ENCODE results near the gene PTPN6.
A peak's percentile ranks its signal among the peaks of the same experiment; 100 is the strongest.

PTPN6 gene

GRCh38 chr12:6917491-6918231 lies 33.5 kb upstream of the PTPN6 start:
- H3K4me3 ChIP-seq (ENCODE audit: low read depth, low read length): no peak overlapping the region
- TF ChIP-seq CTCF (IDR thresholded peaks at IDR 0.05; ENCODE audit: borderline replicate concordance, insufficient read depth, low read depth, low read length): no peak

GRCh38 chr12:6919588-6919987 lies 31.6 kb upstream of the PTPN6 start:
- H3K4me3 ChIP-seq (ENCODE audit: low read depth, low read length): no peak overlapping the region
- no peak for TF ChIP-seq CTCF (IDR thresholded peaks at IDR 0.05; ENCODE audit: borderline replicate concordance, insufficient read depth, low read depth, low read length)

GRCh38 chr12:6921539-6921938 lies 29.6 kb upstream of the PTPN6 start:
- no peak overlapping the region for H3K4me3 ChIP-seq (ENCODE audit: low read depth, low read length)
- TF ChIP-seq CTCF (IDR thresholded peaks at IDR 0.05; ENCODE audit: borderline replicate concordance, insufficient read depth, low read depth, low read length): no peak

- TF ChIP-seq CTCF (IDR thresholded peaks at IDR 0.05; ENCODE audit: borderline replicate concordance, insufficient read depth, low read depth, low read length): peak; percentile 9; the same call in 1 of the 2 replicates
- no peak overlapping the region for H3K4me3 ChIP-seq (ENCODE audit: low read depth, low read length)
Measured at GRCh38 chr12:6921996-6922946, 28.9 kb upstream of the PTPN6 start.

GRCh38 chr12:6923003-6923732 lies 28.0 kb upstream of the PTPN6 start:
- no peak for TF ChIP-seq CTCF (IDR thresholded peaks at IDR 0.05; ENCODE audit: borderline replicate concordance, insufficient read depth, low read depth, low read length)
- no peak overlapping the region for H3K4me3 ChIP-seq (ENCODE audit: low read depth, low read length)

GRCh38 chr12:6923851-6924250 lies 27.3 kb upstream of the PTPN6 start:
- no peak overlapping the region for H3K4me3 ChIP-seq (ENCODE audit: low read depth, low read length)
- no peak for TF ChIP-seq CTCF (IDR thresholded peaks at IDR 0.05; ENCODE audit: borderline replicate concordance, insufficient read depth, low read depth, low read length)
